Ascending aorta (tissue), 2 donors: Measurements from ENCODE around the gene YWHAE. TPM values are rescaled to one million over a fixed set of nuclear protein-coding genes. Genes with fewer than 3 reads are reported as not detected.

Experiments used
- DNase-seq, 2 donors: peaks; one replicate each; pipeline ENCODE4 v3.0.0-alpha.2; 2019; ENCODE audit warnings: low spot score in 2 of 2
- H3K27ac ChIP-seq, 2 donors: fragments of 200-600 bp; sonication (generic); one replicate each; pipeline ENCODE4 v1.5.1; 2016 to 2017; ENCODE audit warnings: mild to moderate bottlenecking in 1 of 2
- H3K27me3 ChIP-seq: fragments of 200-600 bp; sonication (generic); one replicate; pipeline ENCODE4 v1.5.1; 2017
- H3K36me3 ChIP-seq, 2 donors: fragments of 200-600 bp; sonication (generic); one replicate each; pipeline ENCODE4 v1.5.1; 2016
- H3K4me1 ChIP-seq, 2 donors: fragments of 200-600 bp; sonication (generic); one replicate each; pipeline ENCODE4 v1.5.1; 2016 to 2017; ENCODE audit warnings: mild to moderate bottlenecking in 1 of 2
- H3K4me3 ChIP-seq, 2 donors: fragments of 200-600 bp; sonication (generic); one replicate each; pipeline ENCODE4 v1.5.1; 2016 to 2017; ENCODE audit warnings: mild to moderate bottlenecking in 1 of 2
- H3K9me3 ChIP-seq, 2 donors: fragments of 200-600 bp; sonication (generic); one replicate each; pipeline ENCODE4 v1.5.1; 2016
- intact Hi-C: fragments of 100-400 bp; cut with DNase I; formaldehyde crosslinking; loops from one replicate; pipeline ENCODE4 v1.15.1; 2023
- total RNA-seq: library from RNA; depleted of rRNA; stranded (reverse); fragments of >200 nt; gene quantifications from one replicate; pipeline ENCODE4 v1.1.0, GENCODE V29; 2016
- TF ChIP-seq, protein P1 (sequence below), 3 experiments: fragments of 200-600 bp in 2 of 3; fragments of 450-650 bp in 1 of 3; sonication (generic) in 2 of 3; IDR thresholded peaks; one replicate each; pipeline ENCODE4 v1.5.1; 2016 to 2019; ENCODE audit warnings: antibody characterized with exemption in 3 of 3, mild to moderate bottlenecking in 1 of 3, moderate library complexity in 1 of 3

The YWHAE gene
- total RNA-seq, 1 donor from 2014 or later: 261 TPM

DNA sequence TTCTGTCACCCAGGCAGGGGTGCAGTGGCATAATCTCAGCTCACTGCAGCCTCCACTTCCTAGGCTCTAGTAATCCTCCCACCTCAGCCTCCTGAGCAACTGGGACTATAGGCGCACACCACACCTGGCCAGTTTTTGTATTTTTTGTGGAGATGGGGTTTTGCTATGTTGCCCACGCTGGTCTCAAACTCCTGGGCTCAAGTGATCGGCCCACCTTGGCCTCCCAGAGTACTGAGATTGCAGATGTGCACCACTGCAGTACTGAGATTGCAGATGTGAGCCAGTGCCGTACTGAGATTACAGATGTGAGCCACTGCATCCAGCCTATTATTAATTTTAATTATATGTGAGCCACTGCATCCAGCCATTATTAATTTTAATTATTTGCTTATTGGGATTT, 42.2 kb upstream of the YWHAE start:
- H3K27me3 ChIP-seq: no peaks in the 10 kb centered on the region
- intact Hi-C loops: no loop called here
- H3K4me1 ChIP-seq: peaks cover 0 to 12% of the 10 kb centered on the region in 2 donors
- H3K9me3 ChIP-seq: no peaks in the 10 kb centered on the region
- TF ChIP-seq, protein P1, sequence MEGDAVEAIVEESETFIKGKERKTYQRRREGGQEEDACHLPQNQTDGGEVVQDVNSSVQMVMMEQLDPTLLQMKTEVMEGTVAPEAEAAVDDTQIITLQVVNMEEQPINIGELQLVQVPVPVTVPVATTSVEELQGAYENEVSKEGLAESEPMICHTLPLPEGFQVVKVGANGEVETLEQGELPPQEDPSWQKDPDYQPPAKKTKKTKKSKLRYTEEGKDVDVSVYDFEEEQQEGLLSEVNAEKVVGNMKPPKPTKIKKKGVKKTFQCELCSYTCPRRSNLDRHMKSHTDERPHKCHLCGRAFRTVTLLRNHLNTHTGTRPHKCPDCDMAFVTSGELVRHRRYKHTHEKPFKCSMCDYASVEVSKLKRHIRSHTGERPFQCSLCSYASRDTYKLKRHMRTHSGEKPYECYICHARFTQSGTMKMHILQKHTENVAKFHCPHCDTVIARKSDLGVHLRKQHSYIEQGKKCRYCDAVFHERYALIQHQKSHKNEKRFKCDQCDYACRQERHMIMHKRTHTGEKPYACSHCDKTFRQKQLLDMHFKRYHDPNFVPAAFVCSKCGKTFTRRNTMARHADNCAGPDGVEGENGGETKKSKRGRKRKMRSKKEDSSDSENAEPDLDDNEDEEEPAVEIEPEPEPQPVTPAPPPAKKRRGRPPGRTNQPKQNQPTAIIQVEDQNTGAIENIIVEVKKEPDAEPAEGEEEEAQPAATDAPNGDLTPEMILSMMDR (IDR thresholded peaks at IDR 0.05): no peak
- H3K36me3 ChIP-seq: peaks cover 0 to 3% of the 10 kb centered on the region in 2 donors
- no peak overlapping the region for H3K4me3 ChIP-seq
- no peak overlapping the region for H3K27ac ChIP-seq
- no peak for DNase-seq

DNA sequence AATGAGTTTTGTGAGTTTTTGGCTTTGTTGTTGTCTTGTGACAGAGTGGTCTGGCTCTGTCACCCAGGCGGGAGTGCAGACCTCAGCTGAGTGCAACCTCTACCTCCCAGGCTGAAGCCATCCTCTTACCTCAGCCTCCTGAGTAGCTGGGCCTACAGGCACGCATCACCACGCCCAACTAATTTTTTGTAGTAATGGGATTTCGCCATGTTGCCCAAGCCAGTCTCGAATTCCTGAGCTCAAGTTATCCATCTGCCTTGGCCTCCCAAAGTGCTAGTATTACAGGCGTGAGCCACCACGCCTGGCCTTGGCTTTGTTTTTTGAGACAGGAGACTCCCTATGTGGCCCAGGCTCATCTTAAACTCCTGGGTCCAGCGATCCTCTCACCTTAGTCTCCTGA, 40.9 kb upstream of the YWHAE start:
- DNase-seq: no peak
- TF ChIP-seq, protein P1 (IDR thresholded peaks at IDR 0.05): no peak
- Histone ChIP-seq H3K4me3 (no peak overlapping the region), H3K27ac (no peak overlapping the region), H3K4me1 (peaks cover 0 to 9% of the 10 kb centered on the region in 2 donors), H3K27me3 (no peaks in the 10 kb centered on the region), H3K9me3 (no peaks in the 10 kb centered on the region), H3K36me3 (peaks cover 6 to 14% of the 10 kb centered on the region in 2 donors)
- intact Hi-C loops: no loop called here

DNA sequence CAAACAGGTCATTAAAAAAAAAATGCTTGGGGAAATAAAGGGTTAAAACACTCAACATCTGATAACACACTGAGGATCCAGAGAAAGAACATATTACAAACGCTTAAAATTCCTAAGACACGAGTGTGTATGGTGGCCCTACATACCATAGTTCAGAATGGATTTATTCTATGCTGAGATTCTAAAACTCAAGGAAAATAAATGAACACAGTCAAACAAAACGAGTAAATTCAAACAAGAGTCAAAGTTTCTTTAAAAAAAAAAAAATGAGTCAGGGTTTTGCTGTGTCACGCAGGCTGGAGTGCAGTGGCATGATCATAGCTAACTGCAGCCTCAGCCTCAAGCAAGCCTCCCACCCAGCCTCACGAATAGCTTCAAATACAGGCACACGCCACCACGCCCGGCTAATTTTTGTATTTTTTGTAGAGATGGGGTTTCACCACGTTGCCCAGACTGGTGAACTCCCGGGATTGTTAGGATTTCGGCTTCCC, 38.6 kb upstream of the YWHAE start:
- intact Hi-C loops: no loop called here
- Histone ChIP-seq H3K9me3 (no peaks in the 10 kb centered on the region), H3K27me3 (no peaks in the 10 kb centered on the region), H3K36me3 (peaks cover 24 to 31% of the 10 kb centered on the region in 2 donors), H3K4me3 (no peak overlapping the region), H3K27ac (peak overlapping the region in 1 of 2 donors; percentile 23), H3K4me1 (peaks cover 0 to 9% of the 10 kb centered on the region in 2 donors)
- DNase-seq: no peak
- TF ChIP-seq, protein P1 (IDR thresholded peaks at IDR 0.05): no peak

DNA sequence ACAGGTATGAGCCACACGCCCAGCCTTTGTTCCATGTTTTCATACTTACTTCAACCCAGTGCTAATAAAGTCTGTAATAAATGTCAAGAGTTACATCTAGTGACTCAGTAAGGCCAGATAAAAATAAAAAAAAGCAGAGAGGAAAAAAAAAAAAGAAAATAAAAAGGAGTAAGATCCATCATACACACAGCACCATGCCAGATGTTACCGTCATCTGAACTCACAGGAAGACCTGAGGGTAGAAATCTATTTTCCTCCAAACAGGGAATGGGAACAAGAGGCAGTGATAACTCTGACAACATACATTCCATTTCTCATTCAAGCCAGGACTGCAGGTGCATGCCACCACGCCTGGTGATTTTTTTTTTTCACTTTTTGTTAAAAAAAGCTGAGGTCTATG, 35.3 kb upstream of the YWHAE start:
- TF ChIP-seq, protein P1 (IDR thresholded peaks at IDR 0.05): no peak
- intact Hi-C loops: no loop called here
- Histone ChIP-seq H3K4me3 (no peak overlapping the region), H3K27me3 (no peaks in the 10 kb centered on the region), H3K4me1 (peaks cover 0 to 9% of the 10 kb centered on the region in 2 donors), H3K36me3 (peaks cover 24 to 34% of the 10 kb centered on the region in 2 donors), H3K9me3 (no peaks in the 10 kb centered on the region), H3K27ac (no peak overlapping the region)
- no peak for DNase-seq

DNA sequence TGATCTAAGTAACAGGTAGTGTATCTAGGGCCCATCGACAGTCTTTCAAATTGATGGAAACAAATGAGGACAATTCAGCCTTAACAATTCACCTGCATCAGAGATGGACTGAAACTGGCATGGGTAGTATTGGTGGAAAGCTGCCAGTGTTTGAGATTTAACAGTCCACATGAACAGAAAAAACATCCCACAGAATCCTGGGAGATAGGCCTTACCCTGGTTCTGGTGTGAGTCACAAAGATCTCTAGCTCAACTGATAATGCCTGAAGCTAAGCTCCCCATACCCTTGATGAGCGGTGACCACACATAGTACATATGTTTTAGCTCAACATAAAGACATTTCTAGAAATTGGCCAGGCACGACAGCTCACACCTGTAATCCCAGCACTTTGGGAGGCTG, 34.1 kb upstream of the YWHAE start:
- peaks cover 28 to 37% of the 10 kb centered on the region in 2 donors for H3K36me3 ChIP-seq
- no peaks in the 10 kb centered on the region for H3K27me3 ChIP-seq
- intact Hi-C loops: no loop called here
- H3K4me1 ChIP-seq: peaks cover 0 to 9% of the 10 kb centered on the region in 2 donors
- no peak for DNase-seq
- H3K27ac ChIP-seq: no peak overlapping the region
- TF ChIP-seq, protein P1 (IDR thresholded peaks at IDR 0.05): no peak
- no peaks in the 10 kb centered on the region for H3K9me3 ChIP-seq
- H3K4me3 ChIP-seq: no peak overlapping the region

DNA sequence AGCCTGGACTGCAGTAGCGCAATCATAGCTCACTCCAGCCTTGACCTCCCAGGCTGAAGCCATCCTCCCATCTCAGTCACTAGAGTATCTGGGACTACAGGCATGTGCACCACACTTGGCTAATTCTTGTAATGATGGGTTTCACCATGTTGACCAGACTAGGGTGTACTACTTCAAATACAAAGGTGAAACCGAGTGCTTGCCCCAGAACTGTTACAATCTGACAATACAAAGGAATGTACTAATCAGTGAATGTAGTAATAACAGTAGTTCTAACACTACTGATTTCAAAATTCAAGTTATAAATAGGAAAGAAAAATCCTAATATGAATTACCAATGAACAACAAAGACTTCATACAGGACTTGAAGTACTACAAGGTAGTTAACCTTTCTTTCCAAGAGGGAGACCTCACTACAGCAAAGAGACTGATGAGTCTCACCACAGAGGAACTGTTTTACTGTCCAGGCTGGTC, 31.6 kb upstream of the YWHAE start:
- Histone ChIP-seq H3K36me3 (peaks cover 28 to 34% of the 10 kb centered on the region in 2 donors), H3K27ac (no peak overlapping the region), H3K9me3 (no peaks in the 10 kb centered on the region), H3K4me1 (no peaks in the 10 kb centered on the region), H3K4me3 (no peak overlapping the region), H3K27me3 (no peaks in the 10 kb centered on the region)
- no peak for DNase-seq
- TF ChIP-seq, protein P1 (IDR thresholded peaks at IDR 0.05): no peak
- intact Hi-C loops: no loop called here
